ENCODE data around the gene IRX3. TPM values are rescaled to one million over a fixed set of nuclear protein-coding genes. Genes with fewer than 3 reads are reported as not detected.

The IRX3 gene
- total RNA-seq, 4 donors from 2014 or later, result 2.4 to 11.7 (median 6.3) TPM

DNA sequence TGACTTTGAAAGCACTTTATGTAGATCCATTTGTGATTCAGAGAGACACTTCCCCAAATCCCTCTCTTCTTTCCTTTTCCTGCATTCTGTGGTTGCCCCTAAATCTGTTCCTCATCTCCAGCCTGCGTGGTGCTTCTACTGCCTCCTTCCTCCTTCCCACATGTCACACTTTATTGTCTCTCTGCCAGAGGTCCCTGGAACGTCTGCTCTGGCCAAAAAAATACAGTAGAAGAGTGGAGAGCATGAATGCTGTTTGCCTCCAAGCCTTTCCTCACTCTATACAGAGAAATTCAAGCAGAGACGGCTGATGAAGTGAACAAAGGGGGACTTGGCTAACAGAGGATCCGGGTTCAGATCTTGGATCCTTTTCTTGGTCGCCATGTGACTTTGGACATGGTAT lies 22.8 kb upstream of the IRX3 start:
- TF ChIP-seq, protein P1, sequence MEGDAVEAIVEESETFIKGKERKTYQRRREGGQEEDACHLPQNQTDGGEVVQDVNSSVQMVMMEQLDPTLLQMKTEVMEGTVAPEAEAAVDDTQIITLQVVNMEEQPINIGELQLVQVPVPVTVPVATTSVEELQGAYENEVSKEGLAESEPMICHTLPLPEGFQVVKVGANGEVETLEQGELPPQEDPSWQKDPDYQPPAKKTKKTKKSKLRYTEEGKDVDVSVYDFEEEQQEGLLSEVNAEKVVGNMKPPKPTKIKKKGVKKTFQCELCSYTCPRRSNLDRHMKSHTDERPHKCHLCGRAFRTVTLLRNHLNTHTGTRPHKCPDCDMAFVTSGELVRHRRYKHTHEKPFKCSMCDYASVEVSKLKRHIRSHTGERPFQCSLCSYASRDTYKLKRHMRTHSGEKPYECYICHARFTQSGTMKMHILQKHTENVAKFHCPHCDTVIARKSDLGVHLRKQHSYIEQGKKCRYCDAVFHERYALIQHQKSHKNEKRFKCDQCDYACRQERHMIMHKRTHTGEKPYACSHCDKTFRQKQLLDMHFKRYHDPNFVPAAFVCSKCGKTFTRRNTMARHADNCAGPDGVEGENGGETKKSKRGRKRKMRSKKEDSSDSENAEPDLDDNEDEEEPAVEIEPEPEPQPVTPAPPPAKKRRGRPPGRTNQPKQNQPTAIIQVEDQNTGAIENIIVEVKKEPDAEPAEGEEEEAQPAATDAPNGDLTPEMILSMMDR (IDR thresholded peaks at IDR 0.05; ENCODE audit: low read depth), result no peak

DNA sequence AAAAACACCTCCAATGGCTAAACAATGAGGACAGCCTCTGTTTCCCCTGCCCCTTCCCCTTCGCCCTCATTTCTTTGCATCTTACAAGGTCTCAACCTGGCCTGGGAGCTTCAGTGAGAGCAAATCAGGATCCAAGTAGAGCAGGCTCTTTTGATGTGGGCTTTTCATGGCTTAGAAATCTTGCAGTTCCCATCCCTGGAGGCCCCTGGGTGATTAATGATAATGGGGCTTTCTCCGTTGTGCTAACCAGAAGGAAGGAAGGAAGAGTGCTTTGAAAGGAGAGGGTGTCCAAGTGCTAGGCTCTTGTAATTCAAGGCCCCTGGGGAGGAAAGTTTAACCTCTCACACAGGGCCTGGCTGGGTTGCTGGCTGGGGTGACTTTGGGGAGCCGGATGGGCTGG lies 18.5 kb upstream of the IRX3 start:
- TF ChIP-seq, protein P1 (IDR thresholded peaks at IDR 0.05; ENCODE audit: low read depth), result no peak

DNA sequence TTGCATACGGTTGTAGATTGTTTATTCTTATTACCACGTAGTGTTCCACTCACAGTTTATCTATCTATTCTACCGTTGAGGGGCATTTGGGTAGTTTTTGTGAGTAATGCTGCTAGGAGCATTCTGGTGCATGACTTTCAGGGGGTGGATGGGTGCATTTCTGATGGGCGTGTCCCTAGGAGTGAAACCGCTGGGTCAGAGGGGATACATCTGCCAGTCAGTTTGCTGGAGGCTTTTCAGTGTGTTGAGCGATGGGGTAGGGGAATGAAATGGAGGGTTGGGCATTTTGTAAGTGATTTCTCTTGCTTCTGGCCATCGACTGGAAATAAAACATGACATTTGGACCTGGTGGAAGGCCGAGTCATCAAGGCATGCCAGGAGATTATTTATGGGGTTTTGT lies 17.0 kb upstream of the IRX3 start:
- TF ChIP-seq, protein P1 (IDR thresholded peaks at IDR 0.05; ENCODE audit: low read depth), result no peak

DNA sequence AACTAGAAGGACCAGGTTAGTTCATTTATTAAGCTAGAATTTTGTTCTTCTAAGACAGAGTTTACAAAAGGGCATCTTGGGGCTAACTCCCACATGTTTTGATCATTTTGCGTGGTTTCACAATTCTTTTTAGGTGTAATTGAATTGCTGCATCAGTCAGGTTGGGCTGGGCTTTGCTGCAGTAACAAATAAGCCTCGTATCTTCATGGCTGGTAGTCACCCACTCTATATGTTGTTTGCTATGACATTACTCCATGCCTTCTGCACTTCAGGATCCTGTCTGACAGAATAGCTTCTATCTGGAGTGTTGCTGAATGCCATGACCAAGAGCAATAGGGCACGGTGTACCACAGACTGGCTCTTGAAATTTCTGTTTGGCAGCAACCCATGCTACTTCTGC lies 10.6 kb upstream of the IRX3 start:
- TF ChIP-seq, protein P1 (IDR thresholded peaks at IDR 0.05; ENCODE audit: low read depth), result no peak

GRCh38 chr16:54296543-54296942 lies 10.0 kb upstream of the IRX3 start:
- TF ChIP-seq, protein P1 (IDR thresholded peaks at IDR 0.05; ENCODE audit: low read depth), result no peak

DNA sequence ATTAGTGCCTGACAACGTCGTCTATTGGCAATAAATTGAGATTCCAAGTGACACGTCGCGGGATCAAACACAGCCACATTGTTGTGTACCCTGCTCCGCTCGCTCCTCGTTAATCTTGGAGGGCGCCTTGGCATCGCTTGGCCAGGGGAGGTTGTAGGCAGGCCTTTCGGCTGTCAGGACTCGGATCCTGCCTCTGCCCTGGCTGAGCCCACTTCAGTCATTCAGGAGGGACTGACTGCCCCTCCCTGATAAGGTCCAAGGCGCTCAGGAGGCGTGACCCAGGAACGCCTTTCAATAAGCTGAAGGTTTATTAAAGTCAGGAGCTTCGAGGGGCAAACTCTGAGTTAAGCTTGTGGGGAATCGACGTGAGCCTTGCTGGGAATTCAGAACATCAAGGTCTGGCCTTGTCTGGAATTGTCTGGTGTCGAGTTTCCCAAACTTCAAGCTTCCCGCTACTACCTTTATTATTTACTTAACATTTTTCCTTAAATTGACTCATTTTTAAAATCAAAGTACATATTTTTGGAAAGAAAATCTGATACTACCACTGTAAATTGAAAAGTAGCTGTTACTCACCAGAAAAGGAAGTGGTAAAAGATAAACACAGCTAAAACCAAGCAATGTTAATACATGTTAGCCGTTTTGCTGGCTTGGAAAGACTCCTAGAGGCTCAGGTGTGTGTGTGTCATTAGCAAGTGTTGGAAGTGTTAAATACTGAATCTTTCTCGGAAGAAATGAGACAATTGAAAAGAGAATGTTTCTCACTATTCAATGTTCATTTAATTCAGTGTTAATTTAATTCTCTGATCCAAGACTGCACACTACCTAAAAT lies 5.3 kb upstream of the IRX3 start:
- TF ChIP-seq, protein P1 (IDR thresholded peaks at IDR 0.05; ENCODE audit: low read depth), result no peak

GRCh38 chr16:54290833-54291655 lies 4.5 kb upstream of the IRX3 start:
- TF ChIP-seq, protein P1 (IDR thresholded peaks at IDR 0.05; ENCODE audit: low read depth), result no peak

Measured in subcutaneous adipose tissue (tissue), 4 donors.